Measurements from ENCODE around the gene AK1.

The AK1 gene

DNA sequence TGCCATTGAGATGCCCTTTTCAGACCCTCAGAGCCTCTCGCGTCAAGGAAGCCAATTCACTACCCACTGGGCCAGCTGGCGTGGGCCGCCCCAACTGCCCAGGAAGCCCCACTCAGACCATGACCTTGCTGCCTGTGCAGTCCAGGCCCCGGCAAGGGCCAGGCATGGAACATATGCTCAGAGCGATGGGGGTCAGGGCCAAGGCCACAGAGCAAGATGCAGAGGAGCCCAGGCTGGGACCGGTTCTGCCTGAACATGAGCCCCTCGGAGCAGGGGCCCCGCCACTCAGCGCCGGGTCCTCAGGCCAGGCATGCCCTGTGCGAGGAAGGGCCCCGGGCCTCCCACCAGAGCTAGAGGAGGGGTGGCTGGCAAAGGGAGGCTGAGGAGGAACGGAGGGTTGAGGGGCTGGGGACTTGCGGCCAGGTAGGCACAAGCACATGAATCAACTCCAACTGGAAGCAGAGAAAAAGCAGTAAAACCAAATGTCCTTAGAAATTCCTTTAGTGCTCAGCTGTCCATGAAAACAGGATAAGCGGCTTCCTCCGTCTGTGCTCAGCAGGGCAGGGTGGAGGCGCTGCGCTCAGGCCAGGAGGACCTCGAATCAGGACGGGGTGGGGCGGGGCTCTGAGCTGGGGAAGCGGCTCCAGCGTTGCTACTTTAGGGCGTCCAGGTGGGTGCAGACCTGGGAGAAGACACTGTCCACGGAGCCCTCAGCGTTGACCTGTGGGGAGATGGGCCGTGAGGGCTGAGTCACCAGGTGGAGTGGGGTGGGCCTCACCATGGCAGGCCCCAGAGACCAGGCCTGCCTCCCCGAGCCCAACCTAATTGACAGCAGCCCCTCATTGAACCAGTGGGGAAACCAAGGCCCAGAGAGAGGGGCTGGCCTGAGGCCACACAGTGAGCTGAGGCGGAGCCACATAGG is 9.9 kb downstream of the AK1 start:
- no peak for DNase-seq (ENCODE audit: low spot score)

DNA sequence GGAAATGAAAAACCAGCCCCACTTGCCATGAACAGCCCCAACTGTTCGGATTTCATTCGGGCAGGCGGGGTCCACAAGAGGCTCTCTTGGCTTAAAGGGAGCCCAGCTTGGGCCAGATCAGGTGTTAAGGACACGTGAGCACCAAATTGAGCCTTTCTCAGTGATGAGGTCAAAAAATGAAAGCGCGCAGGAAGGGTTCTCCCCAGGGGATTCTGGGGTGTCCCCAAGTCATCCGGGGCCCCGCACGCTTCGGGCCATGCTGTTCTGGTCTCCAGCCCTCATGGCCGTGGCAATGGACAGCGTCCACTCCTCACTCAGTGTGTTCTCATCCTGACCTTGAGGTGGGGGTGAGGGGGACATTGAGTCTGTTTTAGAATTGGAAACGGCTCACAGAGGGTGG is 10.9 kb downstream of the AK1 start:
- no peak for DNase-seq (ENCODE audit: low spot score)

DNA sequence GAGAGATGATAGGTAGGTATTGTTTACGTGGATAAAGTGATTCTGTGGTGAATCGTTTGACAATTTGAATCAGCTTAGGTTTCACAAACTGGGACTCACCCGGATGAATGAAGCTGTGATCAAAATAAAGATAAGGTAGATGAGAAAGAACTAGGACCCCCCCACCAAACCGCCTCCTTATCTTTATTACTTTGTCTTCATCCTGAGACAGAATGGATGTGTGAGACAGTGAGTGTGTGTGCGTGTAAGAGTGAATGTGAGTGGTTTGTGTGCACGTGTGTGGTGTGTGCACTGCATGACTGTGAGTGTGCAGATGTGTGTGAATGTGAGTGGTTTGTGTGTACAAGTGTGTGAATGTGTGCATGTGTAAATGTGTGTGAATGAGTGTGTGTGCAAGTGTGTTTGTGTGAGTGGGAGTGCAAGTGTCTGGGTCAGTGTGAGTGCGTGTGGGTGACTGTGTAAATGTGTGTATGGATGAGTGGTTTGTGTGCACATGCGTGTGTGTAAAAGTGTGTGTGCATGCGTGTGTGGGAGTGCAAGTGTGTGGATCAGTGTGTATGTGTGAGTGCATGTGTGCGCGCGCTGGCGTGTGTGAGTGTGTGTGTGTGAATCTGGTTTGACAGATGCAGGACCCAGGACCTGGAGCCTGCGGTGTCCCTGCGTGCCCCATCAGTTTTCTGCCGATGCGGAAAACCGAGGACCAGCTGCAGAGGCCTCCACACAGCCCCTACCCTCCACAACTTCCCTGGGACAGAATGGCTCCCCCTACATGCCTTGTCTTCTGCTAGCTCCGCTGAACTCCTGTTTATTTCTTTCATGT is 11.6 kb downstream of the AK1 start:
- DNase-seq (ENCODE audit: low spot score), result no peak

DNA sequence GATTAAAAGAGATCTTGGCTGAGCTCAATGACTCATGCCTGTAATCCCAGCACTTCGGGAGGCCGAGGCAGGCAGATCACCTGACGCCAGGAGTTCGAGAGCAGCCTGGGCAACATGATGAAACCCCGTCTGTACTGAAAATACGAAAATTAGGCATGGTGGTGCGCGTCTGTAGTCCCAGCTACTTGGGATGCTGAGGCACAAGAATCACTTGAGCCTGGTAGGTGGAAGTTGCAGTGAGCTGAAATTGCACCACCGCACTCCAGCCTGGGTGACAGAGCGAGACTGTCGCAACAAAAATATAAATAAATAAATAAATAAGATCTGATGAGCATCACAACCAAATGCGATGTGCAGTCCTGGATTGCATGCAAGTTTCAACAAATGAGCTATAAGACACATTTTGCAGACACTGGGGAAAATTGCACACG is 14.3 kb downstream of the AK1 start:
- DNase-seq (ENCODE audit: low spot score), result no peak

DNA sequence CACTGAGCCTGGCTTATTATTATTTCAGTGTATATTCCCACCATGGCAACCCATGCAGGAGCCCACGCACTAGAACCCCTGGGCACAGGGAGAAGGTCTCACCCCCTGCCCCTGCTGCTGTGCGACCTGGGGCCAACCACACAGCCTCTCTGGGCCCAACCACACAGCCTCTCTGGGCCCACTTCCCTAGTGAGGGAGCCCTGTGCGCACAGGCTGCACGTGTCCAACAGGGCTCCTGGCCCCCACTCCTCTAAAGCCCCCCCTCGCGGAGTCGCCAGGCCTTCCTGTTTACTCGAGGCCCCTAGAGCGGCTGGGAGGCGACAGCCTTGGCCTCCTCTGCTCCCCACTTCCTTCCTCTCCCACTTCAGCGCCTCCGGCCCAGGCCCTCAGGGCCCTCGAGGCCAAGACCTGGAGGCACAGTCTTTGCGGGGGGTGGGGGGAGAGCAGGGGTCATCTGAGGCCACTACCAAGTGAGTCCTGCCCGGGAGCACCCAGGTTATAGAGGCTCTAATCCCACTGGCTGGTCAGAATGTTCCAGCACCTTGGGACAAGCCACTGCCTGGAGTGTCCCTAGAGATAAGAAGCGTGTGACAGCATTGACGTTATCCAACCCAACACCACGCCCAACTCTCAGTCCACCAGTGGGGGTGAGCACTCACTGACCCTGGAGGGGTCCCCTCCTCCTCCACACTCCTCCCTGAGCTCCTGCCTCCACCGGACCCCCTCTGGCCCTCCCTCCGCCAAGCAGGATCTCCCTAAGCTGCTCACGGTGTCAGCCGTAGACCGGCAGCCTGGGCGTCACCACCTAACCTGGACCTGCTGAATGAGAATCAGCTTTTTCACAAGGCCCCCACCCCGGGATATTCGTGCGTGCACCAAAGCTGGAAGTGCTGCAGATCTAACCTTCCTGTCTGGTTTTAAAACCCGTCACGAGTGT is 15.1 kb downstream of the AK1 start:
- peak; percentile 72 for DNase-seq (ENCODE audit: low spot score)

DNA sequence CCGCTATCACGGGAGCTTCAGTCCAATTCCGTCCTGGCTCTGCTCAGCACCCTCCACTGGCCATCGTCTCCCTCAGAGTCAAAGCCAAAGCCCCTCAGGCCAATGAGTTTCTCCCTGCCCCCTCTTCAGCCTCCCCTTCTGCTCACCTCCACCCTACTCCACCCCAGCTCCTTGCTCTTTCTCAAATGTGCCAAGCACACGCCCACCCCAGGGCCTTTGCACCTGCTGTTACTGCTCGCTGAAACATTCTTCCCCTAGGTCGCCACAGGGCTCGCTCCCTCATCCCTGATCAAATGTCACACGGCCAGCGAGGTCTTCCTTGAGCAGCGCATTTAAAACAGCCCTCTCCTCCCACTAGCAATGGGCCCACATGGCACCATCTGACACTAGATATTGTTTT is 16.7 kb downstream of the AK1 start:
- no peak for DNase-seq (ENCODE audit: low spot score)

DNA sequence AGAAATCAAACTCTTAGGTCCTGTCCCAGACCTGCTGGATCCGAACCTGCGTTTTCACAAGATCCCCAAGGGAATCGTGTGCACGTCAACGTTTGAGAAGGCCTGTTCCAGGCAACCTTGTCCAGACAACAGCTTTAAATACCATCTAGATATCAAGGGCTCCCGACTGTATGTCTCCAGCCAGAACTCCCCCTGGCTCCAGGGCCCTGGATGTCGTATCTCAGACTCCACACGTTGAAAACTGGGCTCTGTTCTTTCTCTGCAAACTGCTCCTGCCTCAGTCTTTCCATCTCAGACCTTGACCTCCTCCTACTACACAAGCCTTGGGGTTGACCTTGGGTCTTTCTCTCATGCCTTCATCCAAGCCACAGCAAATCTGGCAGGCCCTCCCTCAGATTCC is 17.2 kb downstream of the AK1 start:
- DNase-seq (ENCODE audit: low spot score), result no peak

DNA sequence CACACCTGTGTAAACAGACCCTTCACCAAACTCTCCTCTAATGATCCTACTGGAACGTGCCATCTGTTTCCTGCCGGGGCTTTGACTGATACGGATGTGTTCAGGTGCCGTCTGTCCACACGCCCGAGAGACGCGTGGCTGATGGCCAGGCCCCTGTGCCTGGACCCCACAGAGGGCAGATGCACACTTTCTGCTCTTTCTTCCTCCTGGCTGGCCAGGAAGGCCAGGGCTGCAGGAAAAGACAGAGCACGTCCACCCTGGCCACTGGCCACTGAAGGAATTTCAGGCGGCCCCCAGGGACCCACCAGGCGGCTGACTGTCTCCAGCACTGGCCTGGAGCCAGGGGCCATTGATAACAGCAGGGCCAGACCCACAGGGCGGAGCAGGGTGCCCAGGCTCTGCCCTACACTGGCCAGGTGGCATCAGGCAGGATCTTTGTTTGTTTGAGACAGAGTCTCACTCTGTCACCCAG is 19.4 kb downstream of the AK1 start:
- DNase-seq (ENCODE audit: low spot score), result peak; percentile 61

DNA sequence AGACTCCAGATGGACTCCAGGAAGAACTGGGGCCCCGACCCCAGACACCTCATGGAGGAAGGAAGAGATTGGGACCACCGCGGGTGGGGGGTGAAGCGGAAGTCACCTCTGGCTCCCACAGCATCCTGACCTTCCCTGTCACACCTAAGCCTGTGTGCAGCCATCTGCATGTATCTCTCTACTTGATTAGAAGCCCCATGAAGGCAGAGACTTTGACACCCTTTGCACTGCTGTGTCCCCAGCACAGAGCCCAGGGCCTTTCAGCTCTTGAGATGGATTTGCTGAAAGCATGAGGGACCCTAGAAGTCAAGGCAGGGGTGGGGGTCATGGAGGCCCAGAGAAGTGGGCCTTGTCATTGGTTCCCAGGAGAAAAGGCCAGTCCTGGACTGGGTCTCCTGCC is 20.2 kb downstream of the AK1 start:
- DNase-seq (ENCODE audit: low spot score), result no peak

DNA sequence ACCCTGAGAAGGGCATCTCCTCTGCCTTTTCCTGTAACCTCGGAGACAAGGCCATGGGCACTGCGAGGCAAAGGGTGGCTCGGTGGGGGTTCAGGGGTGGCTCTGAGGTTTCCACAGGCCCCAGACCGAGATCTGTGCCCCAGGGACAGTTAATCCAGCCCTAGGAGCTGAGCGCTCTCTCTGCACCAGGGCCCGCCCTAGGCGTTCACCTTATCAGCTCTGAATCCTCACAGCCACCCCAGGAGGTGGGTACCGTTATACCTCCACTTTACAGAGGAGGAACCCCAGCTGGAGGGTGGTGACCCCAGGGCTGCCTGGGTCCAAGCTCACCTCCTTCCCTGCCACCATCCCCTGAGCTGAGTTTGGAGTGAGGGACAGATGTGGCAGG is 20.8 kb downstream of the AK1 start:
- DNase-seq (ENCODE audit: low spot score), result peak; percentile 73

DNA sequence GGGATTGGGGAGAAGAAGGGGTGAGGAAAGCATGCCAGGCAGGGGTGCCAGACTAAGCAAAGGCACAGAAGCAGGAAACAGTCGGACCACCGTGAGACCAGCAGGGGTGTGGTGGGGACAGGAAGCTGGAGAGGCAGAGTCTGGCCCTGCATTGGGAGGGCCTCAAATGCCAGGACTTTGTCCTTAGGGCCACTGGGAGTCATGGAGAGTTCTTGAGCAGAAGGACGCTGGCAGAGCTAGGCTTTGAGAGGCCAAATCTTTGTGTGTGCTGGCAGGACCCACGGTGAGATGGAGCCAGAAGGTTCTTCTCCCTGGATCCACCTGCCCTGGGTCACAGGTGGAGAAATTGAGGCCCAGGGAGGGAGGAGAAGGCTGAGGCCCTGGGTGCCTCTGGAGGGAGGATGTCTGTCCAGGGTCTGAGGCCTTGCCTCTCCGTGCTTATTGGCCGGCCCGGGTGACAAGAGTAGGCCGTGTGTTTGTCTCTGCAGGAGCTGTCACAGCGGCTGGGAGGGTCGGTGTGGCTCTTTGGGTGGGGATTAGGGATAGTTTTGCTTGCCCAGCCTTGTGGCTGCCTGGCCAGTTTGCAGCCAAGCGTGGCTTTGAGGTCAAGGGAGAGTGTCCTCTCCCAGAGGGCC is 21.3 kb downstream of the AK1 start:
- DNase-seq (ENCODE audit: low spot score), result no peak

DNA sequence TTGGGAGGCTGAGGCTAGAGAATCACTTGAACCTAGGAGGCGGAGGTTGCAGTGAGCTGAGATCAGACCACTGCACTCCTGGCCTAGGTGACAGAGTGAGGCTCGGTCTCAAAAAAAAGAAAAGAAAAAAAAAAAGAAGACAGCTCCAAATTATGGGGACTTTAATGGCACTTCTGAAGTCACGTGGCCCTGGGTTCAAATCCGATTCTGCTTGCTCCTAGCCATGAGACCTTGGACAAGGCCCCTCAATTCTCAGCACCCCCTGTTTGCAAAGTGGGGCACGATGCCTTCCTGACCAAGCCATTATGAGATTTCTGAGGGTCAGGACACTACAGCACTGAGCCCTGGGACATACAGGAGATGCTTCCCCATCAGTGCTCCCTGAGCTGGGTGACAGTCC is 22.0 kb downstream of the AK1 start:
- DNase-seq (ENCODE audit: low spot score), result no peak

DNA sequence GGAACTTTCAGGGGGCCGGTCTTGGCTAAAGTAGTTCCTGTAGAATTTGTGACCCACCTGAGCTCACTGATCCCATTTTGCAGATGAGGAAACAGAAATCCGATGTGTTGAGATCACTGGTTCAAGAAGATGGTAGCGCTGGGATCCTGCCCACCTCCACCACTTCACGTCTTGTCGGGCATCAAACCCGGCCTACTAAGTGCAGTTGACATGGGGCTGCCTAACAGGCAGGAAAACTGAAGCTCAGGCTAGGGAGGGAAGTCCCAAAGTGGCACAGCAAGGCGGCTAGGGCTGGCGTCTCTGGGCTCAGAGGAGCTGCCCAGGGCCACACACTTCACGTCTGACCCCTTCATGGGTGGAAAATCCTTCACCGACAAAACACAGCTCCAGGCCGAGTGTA is 22.5 kb downstream of the AK1 start:
- DNase-seq (ENCODE audit: low spot score), result no peak

DNA sequence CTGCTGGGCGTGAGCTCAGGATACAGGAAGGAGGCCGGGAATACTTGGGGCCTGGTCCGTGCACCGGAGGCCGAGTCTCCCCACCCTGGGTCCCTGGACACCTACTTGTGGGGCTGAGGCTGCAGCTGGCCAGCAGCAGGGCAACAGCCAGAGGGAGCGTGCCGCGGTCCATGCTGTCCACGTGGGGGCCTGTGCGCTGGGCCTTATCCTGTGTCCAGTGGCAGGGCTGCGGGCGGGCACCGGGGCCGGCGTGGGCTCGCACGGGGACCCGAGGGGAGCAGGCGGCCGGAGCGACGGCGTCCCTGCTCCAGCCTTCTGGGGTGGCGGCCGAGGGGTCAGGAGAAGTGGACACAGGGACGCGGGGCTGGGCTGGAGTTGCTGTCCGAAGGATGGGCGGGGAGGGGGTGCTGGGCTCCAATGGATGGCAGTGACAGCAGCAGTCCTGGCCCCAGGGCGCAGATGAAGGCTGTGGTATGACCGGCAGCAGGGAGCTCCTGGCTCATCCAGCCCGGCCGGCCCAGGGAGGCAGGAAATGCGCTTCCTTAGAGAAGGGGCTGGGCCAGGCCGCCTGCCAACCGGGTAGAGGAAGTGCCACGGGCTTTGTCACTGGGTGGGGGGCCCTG is 23.2 kb downstream of the AK1 start, which contains the start of gene ENG:
Gene ENG (minus strand): TSS at position 475 of the 623 bp plus-strand sequence. CDS start 303 bp downstream, at position 172.
- no peak for DNase-seq (ENCODE audit: low spot score)

DNA sequence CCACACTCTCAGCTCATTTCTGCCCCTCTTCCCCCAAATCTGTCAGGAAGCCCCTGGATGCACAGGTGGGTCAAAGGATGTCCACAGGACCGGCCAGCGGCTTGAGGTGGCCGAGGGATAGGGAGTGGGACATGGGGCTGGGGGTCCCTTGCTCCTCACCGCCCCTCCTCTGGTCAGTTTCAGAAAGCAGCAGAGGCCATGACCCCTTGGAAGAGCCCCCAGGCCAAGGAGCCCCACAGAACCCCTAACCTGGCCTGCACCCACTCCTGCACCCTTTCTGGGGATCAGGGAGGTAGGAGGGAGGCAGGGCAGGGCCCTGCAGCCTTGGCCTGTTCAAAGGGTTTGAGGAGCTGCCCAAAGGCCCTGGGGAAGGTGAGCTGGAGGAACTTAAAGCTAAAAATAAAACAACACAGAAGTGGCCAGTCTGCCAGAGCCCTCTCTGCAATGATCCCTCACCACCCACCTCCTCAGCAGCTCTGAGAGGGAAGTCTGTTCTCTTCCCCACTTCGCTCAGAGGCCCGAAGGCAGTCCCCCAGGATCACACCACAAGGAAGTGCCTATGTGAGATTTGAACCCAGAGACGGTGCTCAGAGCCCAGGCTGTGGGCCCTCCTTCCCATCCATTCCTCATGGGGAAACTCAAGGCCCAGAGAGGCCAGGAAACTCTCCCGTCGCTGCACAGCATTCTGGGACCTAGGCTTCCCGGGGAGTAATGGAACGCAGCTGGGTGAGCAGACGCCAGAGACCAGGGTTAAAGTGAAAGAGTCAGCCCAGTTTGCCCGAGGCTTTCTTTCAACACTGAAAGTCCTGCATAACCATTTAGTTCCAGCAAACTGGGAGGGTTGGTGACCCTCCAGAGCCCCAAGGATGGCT is 23.9 kb downstream of the AK1 start:
- no peak for DNase-seq (ENCODE audit: low spot score)

DNA sequence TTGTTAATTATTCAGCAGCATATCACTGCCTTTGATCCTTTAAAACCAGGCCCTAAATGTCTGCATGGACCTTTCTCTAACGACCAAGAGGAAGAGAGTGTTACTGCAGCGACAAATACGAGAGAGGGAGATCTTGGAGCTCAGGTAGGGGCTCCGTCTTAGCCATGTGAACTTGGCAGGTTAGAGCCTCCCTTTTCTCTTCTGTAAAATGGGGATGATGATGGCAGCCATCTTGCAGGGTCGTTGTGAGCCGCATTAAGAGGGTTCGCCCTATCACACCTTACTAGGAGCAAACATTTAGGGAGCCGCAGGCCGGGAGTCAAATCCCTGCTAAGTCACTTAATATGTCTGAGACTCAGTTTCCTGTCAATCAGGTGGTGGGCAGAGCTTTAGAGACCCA is 24.6 kb downstream of the AK1 start:
- no peak for DNase-seq (ENCODE audit: low spot score)

DNA sequence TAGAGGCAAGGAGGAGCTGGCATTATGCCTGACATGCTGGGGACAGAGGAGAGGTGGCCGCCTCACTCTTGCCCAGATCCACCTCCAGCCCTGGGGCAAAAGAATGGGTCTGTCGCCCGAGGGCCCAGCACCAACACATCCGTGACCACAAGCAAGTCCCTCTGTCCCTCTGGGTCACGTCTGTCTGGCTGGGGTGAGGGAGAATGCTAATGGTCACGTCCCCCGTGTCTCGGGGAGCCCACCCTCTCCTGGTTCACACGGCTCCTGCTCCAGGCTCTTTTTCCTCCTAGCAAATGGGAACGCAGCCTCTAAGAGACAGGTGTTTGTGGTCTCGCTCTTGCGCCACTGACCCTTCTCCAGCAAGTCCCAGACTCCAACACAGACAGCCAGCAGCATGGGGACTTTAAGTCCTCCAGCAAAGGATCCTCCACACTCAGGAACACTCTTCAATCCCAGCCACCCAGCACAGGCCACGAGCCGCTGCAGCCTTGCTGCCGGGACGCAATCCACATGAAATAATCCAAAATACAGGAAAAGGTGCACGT is 27.1 kb downstream of the AK1 start:
- DNase-seq (ENCODE audit: low spot score), result no peak

DNA sequence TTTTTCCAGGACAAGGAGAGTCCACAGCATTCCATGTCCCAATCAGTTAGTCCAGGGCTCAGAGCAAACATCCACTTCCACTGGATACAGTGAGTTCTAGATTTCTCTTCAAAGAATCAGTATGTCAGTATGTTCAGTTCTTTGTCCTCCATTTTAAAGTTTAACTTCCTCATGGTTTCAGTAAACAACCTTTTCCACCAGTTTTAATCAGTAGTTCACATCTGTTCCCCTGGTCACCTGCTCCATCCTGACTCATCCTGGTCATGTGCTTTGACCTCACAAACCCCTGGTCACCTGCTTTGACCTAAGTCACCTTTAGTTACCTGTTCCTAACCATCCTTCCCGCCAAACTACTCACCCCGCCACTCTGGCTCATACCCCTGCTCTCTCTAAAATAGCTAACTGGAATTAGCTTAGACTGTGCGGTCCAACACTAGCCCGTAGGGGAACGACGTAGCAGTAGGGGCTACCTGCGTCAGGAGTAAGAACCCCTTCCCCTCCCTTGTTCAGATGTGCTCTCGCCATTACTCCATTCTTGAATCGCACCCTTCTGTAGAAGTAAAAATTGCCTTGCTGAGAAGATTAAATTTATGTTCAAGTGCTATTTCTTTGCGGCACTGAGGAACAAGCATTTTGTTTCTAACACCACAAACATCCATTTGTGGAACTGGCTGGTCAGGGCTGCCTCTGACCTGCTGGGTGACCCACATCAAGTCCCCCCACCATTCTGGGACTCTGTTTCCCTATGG is 28.5 kb downstream of the AK1 start:
- DNase-seq (ENCODE audit: low spot score), result no peak
